GM10266 (cell line): ENCODE results near the gene MTFP1.
"Not testable (repeated sequence)": the region's sequence is repeated elsewhere in the genome, so short reads cannot be mapped to it uniquely, and the experiment has no call there.

Source experiments
- DNase-seq: peaks from one replicate; pipeline ENCODE4 v3.0.0; 2012; ENCODE audit errors: extremely low spot score
- TF ChIP-seq, protein P1 (sequence below): IDR thresholded peaks from 2 replicates; pipeline ENCODE4 v1.5.1; 2012; ENCODE audit warnings: mild to moderate bottlenecking, low read depth; ENCODE audit not compliant: control insufficient read depth, insufficient read depth; ENCODE audit errors: missing control alignments

The MTFP1 gene

DNA sequence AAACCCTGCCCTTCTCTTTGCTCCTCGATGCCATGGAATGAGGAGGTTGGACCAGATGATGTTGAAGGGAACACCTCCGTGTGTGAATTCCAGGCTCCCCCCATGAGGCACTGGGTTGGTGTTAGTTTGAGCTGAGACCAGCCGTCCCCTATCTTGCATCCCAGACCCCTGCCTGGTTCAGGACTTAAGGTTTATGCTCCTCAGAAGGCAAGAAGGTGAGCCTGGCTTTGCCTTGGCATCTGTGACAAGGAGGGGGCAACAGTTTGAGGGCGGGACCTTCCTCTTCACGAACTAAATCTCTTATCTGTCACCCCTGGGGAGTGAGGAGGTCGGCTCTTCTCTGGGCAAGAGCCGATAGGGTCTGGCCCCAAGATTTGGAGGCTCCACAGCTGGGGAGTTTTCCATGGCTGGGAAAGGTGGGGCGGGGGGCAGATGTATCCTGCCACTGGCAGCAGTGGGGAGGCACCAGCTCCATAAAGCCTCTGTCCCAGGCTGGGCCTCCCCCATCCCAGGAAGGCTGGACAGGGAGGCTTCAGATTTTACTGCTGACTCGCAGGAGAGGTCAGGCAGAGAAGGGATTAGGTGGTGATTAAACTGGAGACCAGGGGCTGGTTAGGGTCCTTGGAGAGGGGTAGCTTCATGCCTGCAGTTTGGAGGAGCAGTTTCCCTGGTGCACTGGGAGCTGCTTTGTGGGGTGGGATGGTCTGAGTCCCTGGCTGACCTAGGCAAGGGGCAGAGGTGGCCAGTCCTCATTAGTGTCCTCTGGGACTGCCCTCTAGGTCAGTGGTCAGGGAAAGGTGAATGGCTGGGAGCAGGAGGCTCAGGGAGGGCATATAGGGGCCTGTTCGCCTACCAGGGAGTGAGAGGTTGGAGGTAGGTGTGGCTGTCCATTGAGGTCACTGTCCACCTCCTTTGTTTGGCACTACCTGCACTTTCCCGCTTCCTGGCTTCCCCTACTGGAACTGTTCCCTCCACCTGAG lies 27.6 kb upstream of the MTFP1 start:
- TF ChIP-seq, protein P1, sequence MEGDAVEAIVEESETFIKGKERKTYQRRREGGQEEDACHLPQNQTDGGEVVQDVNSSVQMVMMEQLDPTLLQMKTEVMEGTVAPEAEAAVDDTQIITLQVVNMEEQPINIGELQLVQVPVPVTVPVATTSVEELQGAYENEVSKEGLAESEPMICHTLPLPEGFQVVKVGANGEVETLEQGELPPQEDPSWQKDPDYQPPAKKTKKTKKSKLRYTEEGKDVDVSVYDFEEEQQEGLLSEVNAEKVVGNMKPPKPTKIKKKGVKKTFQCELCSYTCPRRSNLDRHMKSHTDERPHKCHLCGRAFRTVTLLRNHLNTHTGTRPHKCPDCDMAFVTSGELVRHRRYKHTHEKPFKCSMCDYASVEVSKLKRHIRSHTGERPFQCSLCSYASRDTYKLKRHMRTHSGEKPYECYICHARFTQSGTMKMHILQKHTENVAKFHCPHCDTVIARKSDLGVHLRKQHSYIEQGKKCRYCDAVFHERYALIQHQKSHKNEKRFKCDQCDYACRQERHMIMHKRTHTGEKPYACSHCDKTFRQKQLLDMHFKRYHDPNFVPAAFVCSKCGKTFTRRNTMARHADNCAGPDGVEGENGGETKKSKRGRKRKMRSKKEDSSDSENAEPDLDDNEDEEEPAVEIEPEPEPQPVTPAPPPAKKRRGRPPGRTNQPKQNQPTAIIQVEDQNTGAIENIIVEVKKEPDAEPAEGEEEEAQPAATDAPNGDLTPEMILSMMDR, result no peak
- DNase-seq, result peak; percentile 29

DNA sequence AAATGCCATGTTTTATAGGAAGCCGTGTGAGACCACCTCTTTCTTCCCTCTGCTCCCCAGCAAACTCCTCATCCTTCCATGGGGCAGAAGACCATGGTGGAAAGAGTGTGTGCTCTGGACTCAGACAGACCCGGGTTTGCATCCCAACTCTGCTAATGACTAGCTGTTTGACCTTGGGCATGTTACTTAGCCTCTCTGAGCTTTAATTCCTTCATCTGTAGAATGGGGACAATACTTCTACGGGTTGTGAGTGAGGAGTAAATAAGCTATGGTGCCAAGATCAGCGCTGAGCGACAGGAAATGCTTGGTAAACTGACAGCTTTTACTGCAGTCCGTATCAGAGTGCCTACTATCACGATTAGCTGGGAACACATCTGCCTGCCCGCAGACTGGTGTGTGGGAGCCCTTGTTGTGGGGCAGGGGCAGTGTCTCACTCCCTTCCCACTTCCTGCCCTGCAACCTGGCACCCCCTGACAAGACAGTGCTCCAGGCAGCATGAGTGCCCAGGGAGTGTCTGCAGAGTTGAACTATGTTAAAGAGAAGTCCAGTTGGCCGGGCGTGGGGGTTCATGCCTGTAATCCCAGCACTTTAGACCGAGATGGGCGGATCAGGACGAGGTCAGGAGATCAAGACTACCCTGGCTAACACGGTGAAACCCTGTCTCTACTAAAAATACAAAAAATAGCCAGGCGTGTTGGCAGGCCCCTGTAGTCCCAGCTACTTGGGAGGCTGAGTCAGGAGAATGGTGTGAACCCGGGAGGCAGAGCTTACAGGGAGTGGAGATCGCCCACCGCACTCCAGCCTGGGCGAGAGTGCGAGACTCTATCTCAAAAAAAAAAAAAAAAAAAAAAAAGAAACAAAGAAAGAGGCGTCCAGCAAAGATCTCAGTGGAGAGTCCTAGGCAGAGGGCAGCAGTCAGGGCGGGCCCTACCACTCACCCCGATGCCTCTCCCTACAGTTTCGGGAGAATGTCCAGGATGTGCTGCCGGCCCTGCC lies 26.6 kb upstream of the MTFP1 start:
- TF ChIP-seq, protein P1, result no peak
- peak; percentile 14 for DNase-seq

- TF ChIP-seq, protein P1, result no peak
- DNase-seq, result no peak
Observed at GRCh38 chr22:30399718-30400117, 25.9 kb upstream of the MTFP1 start.

- DNase-seq, result no peak
Observed at GRCh38 chr22:30400159-30400558, 25.4 kb upstream of the MTFP1 start.

GRCh38 chr22:30401024-30401423 lies 24.5 kb upstream of the MTFP1 start:
- not testable (repeated sequence) for DNase-seq

More at GRCh38 chr22:30400159-30400558, 25.4 kb upstream of the MTFP1 start:
- TF ChIP-seq, protein P1, result no peak

- DNase-seq, result peak; percentile 38
- TF ChIP-seq, protein P1, result no peak
Observed at GRCh38 chr22:30402028-30402765, 23.4 kb upstream of the MTFP1 start.

- not testable (repeated sequence) for DNase-seq
Observed at GRCh38 chr22:30402766-30403104, 22.8 kb upstream of the MTFP1 start.
